ENCODE results near the gene PTGR3. TPM values are rescaled to one million over a fixed set of nuclear protein-coding genes. Genes with fewer than 3 reads are reported as not detected.

The PTGR3 gene
- total and polyA plus RNA-seq, 2 donors (not counting 1 experiment from before 2014, with no cell fraction given): 27.5 to 30.2 TPM

DNA sequence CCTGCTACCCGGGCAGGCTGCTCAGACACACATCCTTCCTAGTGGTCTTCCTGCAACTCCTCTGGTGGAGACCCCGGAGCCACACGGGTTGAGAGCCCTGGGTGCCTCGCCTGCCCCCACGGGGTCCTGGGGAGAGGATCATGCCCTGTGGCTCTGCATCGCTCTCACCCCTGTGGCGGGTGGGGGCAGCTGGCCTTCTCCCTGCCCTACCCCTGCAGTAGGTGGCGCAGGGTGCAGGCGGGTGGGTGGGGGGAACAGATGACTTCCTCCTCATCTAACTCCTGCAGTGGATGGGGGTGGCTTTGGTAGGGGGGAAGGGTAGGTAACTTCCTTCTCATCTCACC is 40.2 kb upstream of the PTGR3 start:
- H3K4me1 Mint-ChIP-seq: peaks cover 32% of the 10 kb centered on the region
- no peak for DNase-seq
- H3K4me3 Mint-ChIP-seq: no peak overlapping the region
- H3K27me3 Mint-ChIP-seq: no peaks in the 10 kb centered on the region
- no peak overlapping the region for H3K4me3 ChIP-seq (ENCODE audit: control extremely low read depth in 1 of 5, extremely low read depth in 1 of 5, insufficient read depth in 1 of 5, low read depth in 2 of 5, low read length in 4 of 5)
- no peaks in the 10 kb centered on the region for H3K9me3 Mint-ChIP-seq (ENCODE audit: insufficient read depth)
- H3K4me2 ChIP-seq (replicated peaks; ENCODE audit: low read depth, low read length, poor library complexity, severe bottlenecking): no peak overlapping the region
- H2AFZ ChIP-seq (ENCODE audit: insufficient read depth, low read depth, low read length, poor library complexity, severe bottlenecking): no peak overlapping the region
- no peaks in the 10 kb centered on the region for H4K20me1 ChIP-seq (ENCODE audit: control insufficient read depth, insufficient read depth, low read length, poor library complexity, severe bottlenecking)
- H3K27me3 ChIP-seq (replicated peaks in 1 of 4; ENCODE audit: control extremely low read depth in 1 of 4, control insufficient read depth in 3 of 4, insufficient read depth in 4 of 4, low read length in 3 of 4): no peaks in the 10 kb centered on the region
- WGBS (ENCODE audit: insufficient coverage): 97% methylated on average over 4 of the region's 9 CpGs
- CTCF ChIA-PET: no interaction called here
- H3K36me3 ChIP-seq (replicated peaks in 1 of 2; ENCODE audit: control extremely low read depth in 1 of 2, control insufficient read depth in 1 of 2, extremely low read depth in 1 of 2, insufficient read depth in 2 of 2, low read length in 1 of 2): no peaks in the 10 kb centered on the region
- peaks cover 0 to 22% (median 9%) of the 10 kb centered on the region in 3 donors for H3K9me3 ChIP-seq (ENCODE audit: control extremely low read depth in 1 of 3, control insufficient read depth in 2 of 3, insufficient read depth in 1 of 3, low read length in 2 of 3)
- peak; percentile 18 for ATAC-seq (ENCODE audit: low read depth)
- intact Hi-C loops (cut with micrococcal nuclease): no loop called here
- peak overlapping the region; percentile 39 to 69 for H3K27ac ChIP-seq (ENCODE audit: low read length in 2 of 2)
- H3K4me1 ChIP-seq (ENCODE audit: control insufficient read depth in 2 of 2, insufficient read depth in 2 of 2, low read length in 2 of 2): peaks cover 11 to 26% of the 10 kb centered on the region in 2 donors
- no peak for TF ChIP-seq EZH2 (IDR thresholded peaks at IDR 0.05; ENCODE audit: borderline replicate concordance, insufficient read depth, low read depth, low read length, poor library complexity, severe bottlenecking)
- no peak for TF ChIP-seq CTCF (IDR thresholded peaks at IDR 0.05)
- H3K9ac ChIP-seq (ENCODE audit: low read length): no peak overlapping the region
- H3K27ac Mint-ChIP-seq: no peak overlapping the region
- POLR2A ChIA-PET: no interaction called here
- peaks cover 26% of the 10 kb centered on the region for H3K79me2 ChIP-seq (ENCODE audit: control insufficient read depth, insufficient read depth, low read length)

DNA sequence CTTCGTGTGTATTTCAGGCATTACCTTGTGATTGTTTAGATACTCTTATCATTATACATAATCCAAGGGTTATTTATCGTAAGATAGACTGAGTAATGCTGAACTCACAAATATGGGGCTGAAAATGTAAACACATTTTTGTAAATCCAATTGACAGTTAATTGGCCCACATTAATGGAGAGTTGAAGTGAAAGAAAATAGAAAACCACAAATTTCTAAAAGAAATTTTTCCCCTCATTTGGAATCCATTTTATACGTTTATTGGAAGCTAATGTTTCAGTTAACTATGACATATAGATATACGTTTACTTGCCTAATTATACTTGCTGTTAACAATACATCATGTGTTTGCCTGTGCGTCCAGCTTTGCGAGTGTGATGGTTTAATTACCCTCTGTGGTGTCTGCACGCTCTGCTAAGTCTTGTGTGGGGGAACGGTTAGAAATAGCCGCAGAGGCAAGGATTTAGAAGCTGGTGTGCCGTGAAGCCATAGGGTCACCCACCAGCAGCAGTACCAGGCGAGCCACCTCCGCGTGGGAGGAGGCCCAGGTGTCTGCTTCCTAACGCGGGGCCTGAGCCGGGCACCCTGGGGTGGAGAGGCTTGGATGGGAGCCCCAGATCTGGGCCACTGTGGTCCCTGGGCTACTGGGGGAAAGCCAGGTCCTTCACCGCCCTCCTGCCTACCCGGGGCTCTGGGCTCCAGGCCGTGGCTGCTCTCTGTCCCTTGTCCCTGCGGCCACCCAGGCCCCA is 39.7 kb upstream of the PTGR3 start:
- Histone ChIP-seq H3K79me2 (ENCODE audit: control insufficient read depth, insufficient read depth, low read length) (peaks cover 23% of the 10 kb centered on the region), H3K9ac (ENCODE audit: low read length) (peak overlapping the region; percentile 47), H3K27ac (ENCODE audit: low read length in 2 of 2) (peak overlapping the region; percentile 27 to 69), H3K4me3 (ENCODE audit: control extremely low read depth in 1 of 5, extremely low read depth in 1 of 5, insufficient read depth in 1 of 5, low read depth in 2 of 5, low read length in 4 of 5) (peak overlapping the region in 1 of 5 experiments; percentile 60), H3K4me1 (ENCODE audit: control insufficient read depth in 2 of 2, insufficient read depth in 2 of 2, low read length in 2 of 2) (peaks cover 11 to 26% of the 10 kb centered on the region in 2 donors), H3K27me3 (replicated peaks in 1 of 4; ENCODE audit: control extremely low read depth in 1 of 4, control insufficient read depth in 3 of 4, insufficient read depth in 4 of 4, low read length in 3 of 4) (no peaks in the 10 kb centered on the region), H3K9me3 (ENCODE audit: control extremely low read depth in 1 of 3, control insufficient read depth in 2 of 3, insufficient read depth in 1 of 3, low read length in 2 of 3) (peaks cover 0 to 22% (median 9%) of the 10 kb centered on the region in 3 donors), H4K20me1 (ENCODE audit: control insufficient read depth, insufficient read depth, low read length, poor library complexity, severe bottlenecking) (no peaks in the 10 kb centered on the region), H3K4me2 (replicated peaks; ENCODE audit: low read depth, low read length, poor library complexity, severe bottlenecking) (peak overlapping the region; percentile 63), H3K36me3 (replicated peaks in 1 of 2; ENCODE audit: control extremely low read depth in 1 of 2, control insufficient read depth in 1 of 2, extremely low read depth in 1 of 2, insufficient read depth in 2 of 2, low read length in 1 of 2) (no peaks in the 10 kb centered on the region), H2AFZ (ENCODE audit: insufficient read depth, low read depth, low read length, poor library complexity, severe bottlenecking) (peak overlapping the region; percentile 61)
- WGBS (ENCODE audit: insufficient coverage): 89% methylated on average over 9 of the region's 20 CpGs
- DNase-seq (peak; percentile 13), ATAC-seq (ENCODE audit: low read depth) (no peak)
- ChIA-PET POLR2A (no interaction called here), CTCF (no interaction called here)
- Mint-ChIP-seq H3K4me1 (peaks cover 32% of the 10 kb centered on the region), H3K27me3 (no peaks in the 10 kb centered on the region), H3K4me3 (peak overlapping the region; percentile 77), H3K9me3 (ENCODE audit: insufficient read depth) (no peaks in the 10 kb centered on the region), H3K27ac (peak overlapping the region; percentile 83)
- intact Hi-C loops (cut with micrococcal nuclease): no loop called here
- TF ChIP-seq EZH2 (IDR thresholded peaks at IDR 0.05; ENCODE audit: borderline replicate concordance, insufficient read depth, low read depth, low read length, poor library complexity, severe bottlenecking): no peak
- no peak for TF ChIP-seq CTCF (IDR thresholded peaks at IDR 0.05)
